Measurements from ENCODE around the gene CDC42BPB. TPM values are rescaled to one million over a fixed set of nuclear protein-coding genes. Genes with fewer than 3 reads are reported as not detected.
A peak's percentile ranks its signal among the peaks of the same experiment; 100 is the strongest.

The CDC42BPB gene
- total RNA-seq, 4 donors from 2014 or later: 145 to 255 (median 197) TPM

DNA sequence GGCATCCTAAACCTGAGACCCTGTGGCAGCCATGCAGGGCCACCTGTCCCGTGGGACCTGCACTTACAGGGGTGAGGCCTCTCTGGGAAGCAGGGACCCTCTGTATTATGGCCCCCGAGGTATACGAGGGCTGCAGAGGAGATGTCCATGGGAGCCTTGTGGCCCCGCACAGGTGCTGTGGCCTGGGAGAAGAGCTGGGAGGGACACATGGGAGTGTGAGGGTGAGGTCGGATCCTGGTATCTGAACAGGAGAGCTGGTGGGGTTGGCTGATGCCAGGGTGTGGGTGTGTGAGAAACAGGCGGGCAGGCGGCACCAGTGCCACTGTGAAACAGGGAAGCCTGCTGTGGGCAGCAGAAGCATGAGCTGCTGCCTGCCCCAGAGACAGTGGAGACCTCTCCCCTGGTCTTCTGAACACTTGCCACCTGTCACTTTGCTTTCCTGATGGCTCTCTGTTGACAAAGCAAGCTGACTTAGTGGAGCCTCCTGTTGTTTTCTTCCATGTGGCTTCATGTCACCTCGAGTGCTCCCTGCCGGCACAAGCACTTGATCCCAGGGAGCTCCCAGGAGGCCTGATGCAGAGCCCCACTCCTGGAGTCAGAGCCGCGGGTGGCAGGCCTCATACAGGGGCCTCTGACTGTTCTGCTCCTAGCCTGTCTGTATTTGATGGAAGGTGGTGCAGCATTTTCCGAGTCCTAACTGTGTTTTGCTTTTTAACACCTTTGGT is 154.7 kb downstream of the CDC42BPB start:
- TF ChIP-seq, protein P1, sequence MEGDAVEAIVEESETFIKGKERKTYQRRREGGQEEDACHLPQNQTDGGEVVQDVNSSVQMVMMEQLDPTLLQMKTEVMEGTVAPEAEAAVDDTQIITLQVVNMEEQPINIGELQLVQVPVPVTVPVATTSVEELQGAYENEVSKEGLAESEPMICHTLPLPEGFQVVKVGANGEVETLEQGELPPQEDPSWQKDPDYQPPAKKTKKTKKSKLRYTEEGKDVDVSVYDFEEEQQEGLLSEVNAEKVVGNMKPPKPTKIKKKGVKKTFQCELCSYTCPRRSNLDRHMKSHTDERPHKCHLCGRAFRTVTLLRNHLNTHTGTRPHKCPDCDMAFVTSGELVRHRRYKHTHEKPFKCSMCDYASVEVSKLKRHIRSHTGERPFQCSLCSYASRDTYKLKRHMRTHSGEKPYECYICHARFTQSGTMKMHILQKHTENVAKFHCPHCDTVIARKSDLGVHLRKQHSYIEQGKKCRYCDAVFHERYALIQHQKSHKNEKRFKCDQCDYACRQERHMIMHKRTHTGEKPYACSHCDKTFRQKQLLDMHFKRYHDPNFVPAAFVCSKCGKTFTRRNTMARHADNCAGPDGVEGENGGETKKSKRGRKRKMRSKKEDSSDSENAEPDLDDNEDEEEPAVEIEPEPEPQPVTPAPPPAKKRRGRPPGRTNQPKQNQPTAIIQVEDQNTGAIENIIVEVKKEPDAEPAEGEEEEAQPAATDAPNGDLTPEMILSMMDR (IDR thresholded peaks at IDR 0.05): no peak
- no peaks in the 10 kb centered on the region for H3K9me3 ChIP-seq
- H3K4me1 ChIP-seq: peaks cover 0 to 32% (median 11%) of the 10 kb centered on the region in 4 donors
- H3K27me3 ChIP-seq: no peaks in the 10 kb centered on the region
- no peak overlapping the region for H3K4me3 ChIP-seq
- peak overlapping the region in 2 of 4 donors; percentile 62 to 82 for H3K27ac ChIP-seq
- peak in 1 of 3 donors; percentile 39 for DNase-seq
- H3K36me3 ChIP-seq: peaks cover 0 to 45% (median 0%) of the 10 kb centered on the region in 3 donors

DNA sequence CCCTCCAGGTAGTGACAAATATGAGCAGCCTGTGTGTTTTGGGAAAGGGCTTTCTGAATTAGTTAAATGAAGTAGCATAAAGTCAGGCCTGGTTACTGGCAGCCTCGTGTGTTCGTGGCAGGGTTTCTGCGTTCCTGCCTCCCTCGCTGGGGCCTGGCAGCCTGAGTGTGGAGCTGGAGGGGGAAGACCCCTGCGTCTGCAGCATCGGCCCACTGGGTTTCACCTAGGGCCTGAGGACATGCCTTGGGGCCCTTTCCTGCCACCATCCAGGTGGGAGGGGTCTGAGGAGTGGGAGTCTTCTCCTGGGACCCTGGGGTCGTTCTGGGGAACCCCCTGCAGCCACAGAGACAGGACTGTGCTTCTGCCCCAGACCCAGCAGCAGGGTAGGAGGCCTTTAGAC is 155.3 kb downstream of the CDC42BPB start:
- Histone ChIP-seq H3K27ac (peak overlapping the region in 2 of 4 donors; percentile 62 to 82), H3K4me1 (peaks cover 0 to 32% (median 11%) of the 10 kb centered on the region in 4 donors), H3K27me3 (no peaks in the 10 kb centered on the region), H3K36me3 (peaks cover 0 to 46% (median 0%) of the 10 kb centered on the region in 3 donors), H3K9me3 (no peaks in the 10 kb centered on the region), H3K4me3 (no peak overlapping the region)
- no peak for DNase-seq
- no peak for TF ChIP-seq POLR2A (IDR thresholded peaks at IDR 0.05)
- TF ChIP-seq, protein P1 (IDR thresholded peaks at IDR 0.05): no peak

DNA sequence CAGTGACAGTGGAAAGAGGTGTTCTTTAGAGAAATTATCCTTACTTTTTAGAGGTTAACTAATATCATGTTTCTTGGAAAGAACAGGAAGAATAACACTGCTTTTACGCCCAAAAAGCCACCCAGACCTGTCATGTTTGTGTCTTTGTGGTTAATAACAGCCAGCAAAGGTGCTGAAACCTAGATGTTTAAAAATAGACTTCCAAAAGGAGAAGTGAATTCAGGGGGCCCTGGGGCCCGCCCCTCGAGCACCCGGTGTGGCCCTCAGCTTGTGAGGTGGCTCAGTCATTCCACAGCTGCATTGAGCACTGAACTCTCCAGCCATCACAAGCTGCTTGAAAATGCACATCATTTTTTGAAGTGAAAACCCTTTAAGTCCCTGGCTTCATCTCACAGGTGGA is 155.7 kb downstream of the CDC42BPB start:
- Histone ChIP-seq H3K36me3 (peaks cover 0 to 43% (median 0%) of the 10 kb centered on the region in 3 donors), H3K27ac (peak overlapping the region in 2 of 4 donors; percentile 82 to 87)
- peak in 2 of 3 donors; percentile 80 to 86 for DNase-seq

DNA sequence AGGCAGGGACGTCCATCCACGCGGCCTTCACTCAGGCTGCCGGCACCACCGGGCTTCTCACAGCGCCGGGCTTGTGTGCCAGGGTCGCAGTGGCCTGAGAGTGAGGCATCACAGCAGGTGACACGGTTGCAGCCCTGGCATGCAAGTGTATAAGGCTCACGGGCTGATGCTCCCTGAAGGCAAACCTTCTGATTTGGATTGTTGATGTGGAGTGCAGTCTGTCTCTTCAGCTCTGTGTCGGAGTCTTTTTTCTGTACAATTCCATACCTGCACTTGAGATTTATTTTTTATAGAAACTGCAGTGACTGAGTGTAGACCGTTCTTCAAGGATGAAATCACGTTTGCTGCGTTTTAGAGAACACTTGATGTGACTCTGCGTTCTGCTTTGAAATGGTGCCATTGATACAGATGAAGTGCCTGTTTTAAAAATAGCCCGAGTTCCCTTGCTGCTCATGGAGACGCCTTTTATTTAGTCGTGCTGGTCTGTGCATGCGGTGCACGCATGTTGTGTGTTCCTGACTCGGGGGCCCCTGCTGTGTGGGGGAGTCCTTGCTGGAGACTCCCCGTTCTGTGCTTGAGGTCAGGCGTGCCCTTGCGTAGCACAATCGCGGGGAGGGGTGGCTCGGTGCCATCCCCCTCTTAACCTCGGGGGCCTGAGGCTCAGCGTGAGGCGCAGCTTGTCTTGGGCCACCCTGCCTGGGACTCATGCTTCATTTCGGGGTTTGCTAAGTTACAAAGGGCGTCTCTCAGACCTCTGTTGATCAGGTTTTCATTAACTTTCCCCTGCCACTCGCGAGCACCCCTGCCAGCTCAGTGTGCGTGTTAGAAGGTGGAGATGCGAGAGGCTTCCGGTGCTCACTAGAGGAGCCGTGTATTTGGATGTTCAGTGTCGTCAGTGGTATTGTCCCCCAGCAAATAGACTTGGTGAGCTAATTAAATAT is 156.4 kb downstream of the CDC42BPB start:
- Histone ChIP-seq H3K27ac (peak overlapping the region in 3 of 4 donors; percentile 18 to 87 (median 82)), H3K9me3 (no peaks in the 10 kb centered on the region), H3K4me1 (peaks cover 0 to 32% (median 11%) of the 10 kb centered on the region in 4 donors), H3K4me3 (peak overlapping the region in 2 of 4 donors; percentile 1 to 2), H3K27me3 (no peaks in the 10 kb centered on the region), H3K36me3 (peaks cover 0 to 43% (median 0%) of the 10 kb centered on the region in 3 donors)
- DNase-seq: peak in 2 of 3 donors; percentile 62 to 70
- no peak for TF ChIP-seq POLR2A (IDR thresholded peaks at IDR 0.05)
- TF ChIP-seq, protein P1 (IDR thresholded peaks at IDR 0.05): no peak

More for the DNA sequence above, 155.7 kb downstream of the CDC42BPB start:
- Histone ChIP-seq H3K27me3 (no peaks in the 10 kb centered on the region), H3K9me3 (no peaks in the 10 kb centered on the region), H3K4me3 (no peak overlapping the region), H3K4me1 (peaks cover 0 to 32% (median 11%) of the 10 kb centered on the region in 4 donors)
- no peak for TF ChIP-seq POLR2A (IDR thresholded peaks at IDR 0.05)
- TF ChIP-seq, protein P1 (IDR thresholded peaks at IDR 0.05): no peak

DNA sequence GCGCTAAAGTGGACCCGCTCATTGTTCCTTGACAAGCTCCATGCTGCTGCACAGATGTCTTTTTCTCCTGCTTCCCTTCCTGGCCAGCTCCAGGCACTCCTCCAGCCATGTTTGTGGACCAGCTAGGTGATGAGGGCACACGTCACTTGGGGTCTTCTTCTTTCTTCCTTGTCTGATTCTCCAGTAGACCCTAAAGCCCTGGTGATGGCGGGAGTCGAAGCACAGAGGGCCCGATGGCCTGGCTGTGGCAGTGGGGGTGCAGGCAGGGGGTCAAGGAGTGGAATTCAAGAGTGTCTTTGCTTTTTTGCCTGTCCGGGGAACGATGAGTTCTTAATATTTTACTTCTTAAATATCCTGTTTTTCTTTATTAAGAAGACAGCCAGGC is 157.8 kb downstream of the CDC42BPB start:
- peaks cover 0 to 32% (median 11%) of the 10 kb centered on the region in 4 donors for H3K4me1 ChIP-seq
- peaks cover 0 to 43% (median 0%) of the 10 kb centered on the region in 3 donors for H3K36me3 ChIP-seq
- peak overlapping the region in 2 of 4 donors; percentile 55 to 82 for H3K27ac ChIP-seq
- TF ChIP-seq, protein P1 (IDR thresholded peaks at IDR 0.05): no peak
- no peak for TF ChIP-seq POLR2A (IDR thresholded peaks at IDR 0.05)
- DNase-seq: no peak
- no peaks in the 10 kb centered on the region for H3K9me3 ChIP-seq
- H3K27me3 ChIP-seq: no peaks in the 10 kb centered on the region
- H3K4me3 ChIP-seq: no peak overlapping the region

Data from Peyer's patch (tissue), 4 donors.